ENCODE measurements around the gene UNG.

UNG gene

DNA sequence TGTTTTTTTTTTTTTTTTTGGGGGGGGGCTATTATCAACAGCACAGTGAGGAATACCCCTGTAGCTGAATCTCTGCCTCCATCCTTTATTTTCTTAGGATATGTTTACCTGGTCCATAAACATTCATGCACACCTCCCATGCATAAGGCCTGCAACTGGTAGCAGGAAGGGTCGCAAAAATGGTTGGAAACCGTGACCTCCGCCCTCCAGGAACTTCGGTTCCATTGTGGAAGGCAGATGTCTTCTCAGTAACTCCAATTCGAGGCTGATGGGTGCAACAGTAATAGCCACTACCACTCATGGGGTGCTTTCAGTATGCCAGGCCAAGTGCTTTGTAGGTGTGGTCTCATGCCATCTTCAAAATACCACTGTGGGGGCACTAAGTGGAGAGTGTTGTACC, 59.2 kb downstream of the UNG start:
- DNase-seq (ENCODE audit: low read depth), result no peak

DNA sequence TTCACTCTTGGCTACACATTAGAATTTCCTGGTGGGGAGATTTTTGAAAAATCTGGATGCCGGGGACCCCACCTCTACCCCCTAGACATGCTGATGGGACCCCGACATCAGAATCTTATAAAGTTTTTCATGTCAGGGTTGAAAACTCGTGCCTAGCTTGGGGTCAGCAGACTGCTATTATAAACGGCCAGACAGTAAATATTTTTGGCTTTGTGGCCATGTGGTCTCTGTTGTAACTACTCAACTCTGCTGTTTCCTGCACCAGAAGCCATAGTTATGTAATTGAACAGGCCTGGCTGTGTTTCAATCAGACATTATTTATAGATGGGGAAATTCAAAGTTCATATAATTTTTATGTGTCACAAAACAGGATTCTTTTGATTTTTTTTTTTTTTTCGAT, 60.6 kb downstream of the UNG start:
- DNase-seq (ENCODE audit: low read depth), result no peak

DNA sequence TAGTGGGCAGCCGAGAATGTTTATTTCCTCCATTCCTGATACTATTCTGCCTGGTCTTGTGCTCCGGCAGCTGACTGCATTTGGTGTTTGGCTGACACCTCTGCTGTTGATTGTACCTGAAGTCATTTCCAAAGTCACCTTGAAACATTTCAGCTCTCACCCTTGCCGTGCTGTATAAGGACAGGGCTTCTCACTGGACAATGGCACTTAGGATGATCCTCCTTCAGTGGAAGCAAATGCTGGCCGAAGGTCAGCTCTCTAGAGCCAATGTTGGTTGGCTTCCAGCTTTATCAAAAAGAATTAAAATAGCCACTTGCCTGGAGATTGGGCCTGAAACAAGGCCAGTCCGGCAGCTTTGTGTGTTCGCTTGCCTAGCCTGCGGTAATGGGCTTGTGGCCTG, 63.0 kb downstream of the UNG start:
- no peak for DNase-seq (ENCODE audit: low read depth)
